HG03097 (cell line): ENCODE data around the gene ACSL4.
"Not testable (repeated sequence)": the region's sequence is repeated elsewhere in the genome, so short reads cannot be mapped to it uniquely, and the experiment has no call there.

Experiments used
- ATAC-seq: cut with Tn5 transposase; IDR thresholded peaks from one replicate; pipeline ENCODE4 v1.9.1; 2021; ENCODE audit not compliant: unreplicated experiment, low FRiP score

ACSL4 gene

DNA sequence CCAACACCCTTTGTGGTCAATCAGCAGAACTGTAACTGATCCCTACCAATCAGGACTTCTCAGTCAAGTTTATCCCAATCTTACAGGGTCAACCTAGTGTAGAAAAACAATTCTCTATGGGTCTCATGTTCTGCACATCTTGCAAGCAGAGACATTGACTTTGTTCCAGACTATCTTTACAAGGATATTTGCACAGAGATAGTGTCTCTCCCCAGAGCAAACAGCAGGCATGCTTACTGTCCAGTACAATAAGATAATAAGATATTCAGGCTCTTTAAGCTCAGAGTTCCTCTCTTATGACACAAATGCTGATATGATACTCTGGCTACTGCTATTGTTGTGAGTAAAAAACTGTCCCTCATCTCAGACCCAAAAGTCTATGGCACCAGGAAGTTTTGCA is 53.2 kb downstream of the ACSL4 start:
- no peak for ATAC-seq

DNA sequence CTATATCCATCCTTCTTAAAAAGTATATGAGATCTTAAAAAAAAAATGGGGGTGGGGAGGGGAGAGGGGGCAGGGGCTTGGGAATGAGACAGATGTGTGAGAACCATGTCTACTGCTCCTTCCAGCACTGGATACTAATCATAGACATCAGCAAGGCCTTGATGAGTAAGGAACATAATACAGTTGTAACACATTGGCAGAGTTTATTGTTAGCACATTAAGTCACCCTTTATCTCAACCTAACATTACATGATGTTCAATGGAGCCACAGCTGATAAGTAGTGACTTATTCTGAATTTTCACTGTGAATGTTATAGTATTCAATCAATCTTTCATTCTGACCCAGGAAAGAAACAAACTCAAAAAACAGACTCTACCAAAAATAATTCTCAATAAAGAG is 60.8 kb downstream of the ACSL4 start:
- no peak for ATAC-seq

DNA sequence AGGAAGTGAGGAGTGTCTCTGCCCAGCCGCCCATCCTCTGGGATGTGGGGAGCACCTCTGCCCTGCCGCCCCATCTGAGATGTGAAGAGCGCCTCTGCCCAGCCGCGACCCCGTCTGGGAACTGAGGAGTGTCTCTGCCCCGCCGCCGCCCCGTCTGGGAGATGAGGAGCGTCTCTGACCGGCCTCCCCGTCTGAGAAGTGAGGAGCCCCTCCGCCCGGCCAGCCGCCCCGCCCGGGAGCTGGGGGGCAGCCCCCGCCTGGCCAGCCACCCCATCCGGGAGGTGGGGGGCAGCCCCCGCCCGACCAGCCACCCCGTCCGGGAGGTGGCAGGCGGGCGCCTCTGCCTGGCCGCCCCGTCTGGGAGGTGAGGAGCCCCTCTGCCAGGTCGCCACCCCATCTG is 61.9 kb downstream of the ACSL4 start:
- not testable (repeated sequence) for ATAC-seq

DNA sequence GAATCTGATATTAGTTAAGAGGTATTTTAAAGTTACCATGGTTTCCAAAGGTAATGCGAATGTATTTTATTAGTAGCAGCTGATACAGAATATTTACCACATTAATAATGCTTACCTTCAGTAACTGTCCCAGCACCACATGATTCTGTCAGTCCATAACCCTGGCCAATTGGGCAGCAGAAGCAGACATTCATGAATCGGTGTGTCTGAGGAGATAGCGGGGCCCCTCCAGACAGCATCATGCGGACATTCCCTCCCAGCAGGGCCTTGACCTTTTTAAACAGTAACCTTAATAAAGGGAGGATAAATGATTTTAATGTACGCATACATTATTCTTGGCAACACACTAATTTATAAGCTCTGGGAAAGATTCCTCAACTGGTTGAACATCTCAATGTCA is 65.1 kb downstream of the ACSL4 start:
- no peak for ATAC-seq

DNA sequence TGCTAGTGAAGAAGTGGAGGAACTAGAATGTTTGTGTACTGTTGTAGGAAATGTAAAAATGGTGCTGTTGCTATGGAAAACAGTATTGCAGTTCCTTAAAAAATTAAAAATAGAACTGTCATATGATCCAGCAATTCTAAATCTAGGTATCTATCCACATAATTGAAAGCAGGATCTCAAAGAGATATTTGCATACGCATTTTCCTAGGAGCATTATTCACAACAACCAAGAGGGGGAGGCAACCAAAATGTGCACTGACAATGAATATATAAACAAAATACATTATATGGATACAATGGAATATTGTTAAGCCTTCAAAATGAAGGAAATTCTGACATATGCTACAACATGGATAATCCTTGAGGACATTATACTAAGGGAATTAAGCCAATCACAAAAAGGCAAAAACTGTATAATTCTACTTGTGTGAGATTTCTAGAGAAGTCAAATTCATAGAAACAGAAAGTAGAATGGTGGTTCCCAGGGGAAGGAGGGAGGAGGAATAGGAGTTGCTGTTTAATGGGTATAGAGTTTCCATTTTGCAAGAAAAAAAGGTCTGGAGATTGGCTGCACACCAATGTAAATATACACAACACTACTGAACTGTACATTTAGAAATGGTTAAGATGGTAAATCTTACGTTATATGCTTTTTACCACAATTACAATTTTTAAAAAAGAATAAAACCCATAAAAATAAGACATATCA is 72.5 kb downstream of the ACSL4 start:
- ATAC-seq = no peak

DNA sequence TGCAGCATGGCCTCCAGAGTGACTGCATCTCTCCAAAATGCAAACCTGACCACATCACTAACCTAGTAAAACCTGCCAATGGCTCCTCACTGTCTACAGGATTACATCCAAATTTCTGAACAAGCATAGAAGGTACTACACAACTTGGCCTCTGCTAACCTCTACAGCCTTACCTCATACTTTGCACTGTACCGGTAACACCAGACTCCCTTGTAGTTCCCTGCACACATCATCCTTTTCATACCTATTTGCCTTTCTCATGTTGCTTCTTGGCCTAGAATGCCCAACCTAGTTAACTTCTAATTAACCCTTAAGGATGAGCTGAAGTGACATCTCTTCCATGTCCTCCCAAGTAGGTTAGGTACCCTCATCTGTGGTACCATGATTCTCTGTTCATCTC is 74.7 kb downstream of the ACSL4 start:
- ATAC-seq = no peak

DNA sequence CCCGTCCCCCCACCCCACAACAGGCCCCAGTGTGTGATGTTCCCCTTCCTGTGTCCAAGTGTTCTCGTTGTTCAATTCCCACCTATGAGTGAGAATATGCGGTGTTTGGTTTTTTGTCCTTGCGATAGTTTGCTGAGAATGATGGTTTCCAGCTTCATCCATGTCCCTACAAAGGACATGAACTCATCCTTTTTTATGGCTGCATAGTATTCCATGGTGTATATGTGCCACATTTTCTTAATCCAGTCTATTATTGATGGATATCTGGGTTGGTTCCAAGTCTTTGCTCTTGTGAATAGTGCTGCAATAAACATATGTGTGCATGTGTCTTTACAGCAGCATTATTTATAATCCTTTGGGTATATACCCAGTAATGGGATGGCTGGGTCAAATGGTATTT is 75.7 kb downstream of the ACSL4 start:
- not testable (repeated sequence) for ATAC-seq

DNA sequence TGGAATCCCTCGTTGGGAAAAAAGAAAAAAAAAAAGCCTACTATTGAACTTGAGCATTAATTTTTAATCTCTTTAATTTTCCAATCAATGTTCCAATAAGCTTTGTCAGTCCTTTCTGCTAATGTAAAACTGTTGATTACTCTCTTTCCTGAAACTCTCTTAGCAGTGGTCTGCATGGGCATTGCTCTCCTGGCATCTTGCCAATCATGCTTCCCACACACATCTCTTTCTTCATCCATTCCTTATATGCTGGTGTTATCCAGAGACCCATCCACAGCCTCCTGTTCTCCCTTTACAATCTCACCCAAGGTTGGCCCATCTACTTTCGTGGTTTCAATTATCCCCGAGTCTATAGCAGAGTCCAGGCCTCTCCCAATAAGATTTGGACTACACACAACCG is 76.3 kb downstream of the ACSL4 start:
- no peak for ATAC-seq

DNA sequence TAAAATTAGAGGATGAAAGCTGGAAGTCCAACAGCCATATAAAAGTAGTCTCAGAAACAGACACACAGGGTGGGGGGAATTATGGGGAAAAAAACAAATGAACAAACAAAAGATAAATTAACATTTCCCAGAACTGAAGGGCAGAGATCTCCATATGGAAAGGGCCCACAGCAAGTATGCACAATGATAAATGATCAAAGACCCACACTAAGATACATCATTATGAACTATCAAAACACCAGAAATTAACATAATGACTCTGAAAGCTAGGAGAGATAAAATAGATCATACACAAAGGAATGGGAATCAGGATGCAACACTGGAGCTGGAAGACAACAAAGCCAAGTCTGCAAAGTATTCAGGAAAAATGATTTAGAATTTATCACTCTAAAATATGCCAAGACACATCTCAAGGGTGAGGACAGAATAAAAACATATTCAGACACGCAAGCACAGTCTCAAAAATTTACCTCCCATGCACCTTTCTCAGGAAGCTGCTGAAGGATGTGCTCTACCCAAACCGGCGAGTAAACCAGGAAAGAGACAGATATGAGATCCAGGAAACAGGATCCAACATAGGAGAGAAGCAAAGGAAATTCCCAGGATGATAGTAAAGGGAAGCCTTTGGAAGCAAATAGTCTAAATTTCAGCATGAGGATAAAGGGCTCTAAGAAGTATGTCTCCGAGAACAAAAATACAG is 77.4 kb downstream of the ACSL4 start:
- no peak for ATAC-seq

DNA sequence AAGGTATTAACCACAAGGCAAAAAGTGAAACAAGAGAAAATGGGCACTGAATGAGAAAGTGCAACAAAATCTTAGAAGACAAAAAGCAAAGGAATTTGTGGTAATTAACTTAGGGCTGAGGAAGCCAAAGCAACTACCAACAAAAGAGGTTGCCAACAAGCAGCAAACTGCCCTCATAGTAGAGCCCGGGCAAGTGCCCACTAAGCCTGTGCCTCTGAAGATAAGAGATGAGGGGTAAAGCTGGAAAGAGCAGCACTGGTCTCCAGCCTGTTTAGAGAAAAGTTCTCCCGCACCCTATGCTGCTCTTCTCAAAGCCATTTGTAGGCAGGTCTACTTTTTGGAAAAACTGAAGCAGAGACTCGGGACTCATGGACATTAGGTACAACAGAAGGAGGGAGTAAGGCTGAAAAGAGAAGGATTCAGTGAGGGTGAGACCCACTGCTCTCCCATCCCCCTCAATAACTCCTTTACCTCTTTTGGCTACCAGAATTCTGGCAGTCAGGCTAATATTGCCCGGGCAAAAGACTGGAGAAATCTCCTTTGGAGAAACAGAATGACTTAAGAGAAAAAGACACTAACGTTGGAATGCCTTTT is 78.4 kb downstream of the ACSL4 start:
- ATAC-seq = no peak

DNA sequence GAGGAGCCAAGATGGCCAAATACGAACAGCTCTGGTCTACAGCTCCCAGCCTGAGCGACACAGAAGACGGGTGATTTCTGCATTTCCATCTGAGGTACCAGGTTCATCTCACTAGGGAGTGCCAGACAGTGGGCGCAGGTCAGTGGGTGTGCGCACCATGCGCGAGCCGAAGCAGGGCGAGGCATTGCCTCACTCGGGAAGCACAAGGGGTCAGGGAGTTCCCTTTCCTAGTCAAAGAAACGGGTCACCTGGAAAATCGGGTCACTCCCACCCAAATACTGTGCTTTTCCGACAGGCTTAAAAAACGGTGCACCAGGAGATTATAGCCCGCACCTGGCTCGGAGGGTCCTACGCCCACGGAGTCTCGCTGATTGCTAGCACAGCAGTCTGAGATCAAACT is 88.4 kb downstream of the ACSL4 start:
- ATAC-seq = not testable (repeated sequence)

DNA sequence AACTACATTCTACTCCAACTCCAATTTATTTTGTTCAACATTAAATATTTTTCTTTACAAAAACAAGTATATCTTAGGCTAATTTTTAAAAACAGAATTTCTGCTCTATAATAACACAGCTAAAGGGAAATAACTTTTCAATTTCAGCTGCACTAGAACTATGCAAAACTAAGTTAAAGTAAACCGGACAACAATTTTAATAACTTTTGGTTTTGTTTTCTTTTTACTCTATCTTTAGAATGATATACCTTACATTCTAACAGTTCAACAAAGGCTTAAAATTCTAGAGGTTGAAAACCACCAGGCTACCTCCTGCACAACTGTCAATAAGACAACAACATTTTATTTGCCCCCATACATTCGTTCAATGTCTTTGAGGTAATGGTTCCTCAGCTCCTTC is 89.4 kb downstream of the ACSL4 start:
- no peak for ATAC-seq

DNA sequence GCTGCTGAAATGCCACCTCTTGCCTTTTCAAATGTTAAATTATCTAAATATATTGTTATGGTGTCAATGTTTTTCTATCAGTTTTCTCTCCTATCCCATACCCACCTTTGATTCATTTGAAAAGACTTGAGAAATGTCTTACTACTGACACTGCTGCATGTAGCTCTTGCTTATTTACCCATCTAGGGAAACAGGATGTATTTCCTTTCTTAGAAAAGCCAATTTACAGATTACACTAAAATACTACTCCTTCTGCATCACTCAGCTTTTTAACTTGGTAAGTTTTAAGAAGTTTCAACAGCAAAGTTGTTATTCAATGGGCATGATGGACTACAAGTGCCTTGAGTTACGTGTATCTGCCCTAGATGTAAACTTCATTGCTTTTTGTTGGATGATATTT is 94.9 kb downstream of the ACSL4 start:
- ATAC-seq = no peak

DNA sequence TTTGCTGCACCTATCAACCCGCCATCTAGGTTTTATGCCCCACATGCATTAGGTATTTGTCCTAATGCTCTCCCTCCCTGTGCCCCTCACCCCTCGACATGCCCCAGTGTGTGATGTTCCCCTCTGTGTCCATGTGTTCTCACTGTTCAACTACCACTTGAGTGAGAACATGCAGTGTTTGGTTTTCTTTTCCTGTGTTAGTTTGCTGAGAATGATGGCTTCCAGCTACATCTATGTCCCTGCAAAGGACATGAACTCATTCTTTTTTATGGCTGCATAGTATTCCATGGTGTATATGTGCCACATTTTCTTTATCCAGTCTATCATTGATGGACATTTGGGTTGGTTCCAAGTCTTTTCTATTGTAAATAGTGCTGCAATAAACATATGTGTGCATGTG is 95.6 kb downstream of the ACSL4 start:
- not testable (repeated sequence) for ATAC-seq

DNA sequence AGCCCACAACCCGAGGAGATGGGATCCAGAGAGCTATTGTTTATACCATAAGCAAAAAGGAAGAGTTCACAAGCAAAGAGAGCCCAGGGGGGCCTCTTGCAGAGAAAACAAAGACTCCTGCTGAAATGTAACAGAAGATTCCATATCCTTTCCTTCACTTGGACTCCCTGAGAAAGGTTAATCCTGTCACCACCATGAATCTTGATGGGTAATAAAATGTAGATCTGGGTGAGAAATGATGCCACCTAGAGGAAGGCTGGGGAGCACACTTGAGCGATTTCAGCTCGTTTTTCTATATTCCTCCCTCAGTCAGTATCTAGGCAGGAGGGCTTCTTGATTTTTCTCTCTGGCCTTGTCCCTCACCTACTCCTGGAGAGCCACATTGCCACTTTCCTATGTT is 97.9 kb downstream of the ACSL4 start:
- no peak for ATAC-seq

DNA sequence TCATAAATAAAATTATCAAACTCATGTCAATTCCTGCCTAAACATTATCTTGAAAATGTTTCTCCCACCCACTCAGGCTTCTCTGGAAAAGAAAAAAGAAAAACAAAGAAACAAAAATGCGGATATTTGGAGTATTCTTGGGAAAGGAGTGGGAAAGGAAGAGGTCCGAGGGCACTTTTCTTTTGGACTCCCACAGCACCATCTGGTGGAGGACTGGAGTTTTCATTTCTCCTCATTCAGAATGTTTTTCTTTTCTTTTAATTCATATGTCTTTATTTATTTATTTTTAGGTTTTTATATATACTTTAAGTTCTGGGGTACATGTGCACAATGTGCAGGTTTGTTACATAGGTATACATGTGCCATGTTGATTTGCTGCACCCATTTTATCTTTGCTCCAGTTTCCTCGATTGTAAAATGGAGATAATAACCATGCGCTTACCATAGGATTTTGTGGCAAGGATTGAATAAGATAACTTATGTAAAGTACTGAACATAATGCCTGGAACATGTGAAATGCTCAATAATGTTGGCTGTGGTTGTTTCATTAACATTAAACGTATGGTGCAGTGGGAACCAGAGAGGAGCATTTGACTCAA is 100.1 kb downstream of the ACSL4 start:
- no peak for ATAC-seq

DNA sequence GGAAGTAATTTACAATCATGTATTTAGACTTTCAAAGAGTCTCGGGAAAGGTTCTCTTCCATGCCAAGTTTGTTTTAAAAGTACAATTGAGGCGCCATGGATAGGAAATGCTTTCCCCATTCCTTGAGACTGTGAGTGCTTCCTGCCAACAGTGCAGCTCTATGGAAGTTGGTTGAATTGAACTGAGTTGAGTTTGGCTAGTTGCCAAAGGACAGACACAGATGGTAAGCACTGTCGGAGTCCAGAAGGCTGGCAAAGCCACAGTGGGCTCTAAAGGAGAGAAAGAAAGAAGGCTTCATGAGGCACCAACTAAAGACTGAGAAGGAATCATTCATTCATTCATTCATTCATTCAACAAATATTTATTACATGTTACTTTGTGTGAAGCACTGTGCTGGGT is 103.7 kb downstream of the ACSL4 start:
- no peak for ATAC-seq

DNA sequence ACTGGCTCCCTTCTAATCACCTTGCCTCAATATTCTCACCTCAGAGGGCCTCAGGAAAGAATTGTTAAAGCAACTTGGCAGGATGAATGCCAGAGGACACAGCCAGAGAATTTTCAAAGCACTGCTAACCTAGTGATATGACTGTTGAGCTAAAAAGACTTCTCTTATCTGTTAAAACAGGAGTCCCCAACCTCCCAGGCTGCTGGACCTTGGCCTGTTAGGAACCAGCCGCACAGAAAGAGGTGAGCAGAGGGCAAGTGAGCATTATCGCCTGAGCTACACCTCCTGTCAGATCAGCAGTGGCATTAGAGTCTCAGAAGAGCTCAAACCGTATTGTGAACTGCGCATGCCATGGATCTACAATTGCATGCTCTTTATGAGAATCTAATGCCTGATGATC is 106.4 kb downstream of the ACSL4 start:
- no peak for ATAC-seq

DNA sequence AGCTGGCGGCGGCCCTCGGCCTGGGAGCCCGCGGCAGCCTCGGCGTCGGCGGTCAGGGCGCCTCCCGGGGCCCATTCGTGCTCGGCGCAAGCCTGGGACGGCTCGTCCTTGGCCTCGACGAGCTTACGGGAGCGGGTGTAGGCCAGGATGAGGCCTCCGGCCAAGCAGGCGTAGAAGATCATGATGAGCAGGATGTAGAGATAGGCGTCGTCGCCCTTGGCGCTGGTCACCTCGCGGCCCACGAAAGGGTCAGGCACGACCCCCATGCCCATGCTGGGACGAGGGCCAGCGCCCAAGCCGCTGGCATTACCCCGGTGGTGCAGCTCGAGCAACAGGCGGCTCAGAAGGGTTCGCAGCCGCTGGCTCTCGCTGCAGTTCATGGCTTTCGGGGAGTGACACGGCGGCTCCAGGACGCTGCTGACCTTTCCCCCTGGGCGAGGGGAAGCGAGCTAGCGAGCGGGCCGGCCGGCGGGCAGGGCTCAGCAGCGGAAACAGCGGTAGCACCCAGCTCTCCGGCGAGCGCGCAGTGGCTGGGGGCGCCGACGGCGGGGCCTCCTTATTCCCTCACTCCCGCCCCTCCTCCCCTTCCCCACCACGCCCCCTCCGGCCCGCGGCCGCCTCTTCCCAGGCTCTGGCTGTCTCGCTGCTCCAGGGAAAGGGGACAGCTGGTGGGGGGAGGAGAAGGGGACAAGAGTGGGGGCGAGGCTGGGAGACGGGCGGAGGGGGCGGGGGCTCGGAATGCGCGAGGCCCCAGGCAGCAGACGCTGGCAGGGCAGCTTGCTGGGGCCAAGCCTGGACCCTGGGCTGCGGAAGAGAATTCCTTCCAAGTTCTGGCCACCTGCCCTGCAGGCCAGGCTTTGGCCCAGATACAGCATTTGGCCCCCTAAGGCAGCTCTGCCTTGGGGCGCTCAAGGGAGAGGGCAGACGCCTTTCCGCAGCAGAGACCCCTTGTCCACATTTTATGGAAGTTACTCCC is 108.1 kb downstream of the ACSL4 start, which contains the start of gene KCNE5:
Gene KCNE5, minus strand, starts transcription at position 532 of the 976 bp plus-strand sequence. Its CDS starts 152 bp downstream, at position 380.
- ATAC-seq = no peak

DNA sequence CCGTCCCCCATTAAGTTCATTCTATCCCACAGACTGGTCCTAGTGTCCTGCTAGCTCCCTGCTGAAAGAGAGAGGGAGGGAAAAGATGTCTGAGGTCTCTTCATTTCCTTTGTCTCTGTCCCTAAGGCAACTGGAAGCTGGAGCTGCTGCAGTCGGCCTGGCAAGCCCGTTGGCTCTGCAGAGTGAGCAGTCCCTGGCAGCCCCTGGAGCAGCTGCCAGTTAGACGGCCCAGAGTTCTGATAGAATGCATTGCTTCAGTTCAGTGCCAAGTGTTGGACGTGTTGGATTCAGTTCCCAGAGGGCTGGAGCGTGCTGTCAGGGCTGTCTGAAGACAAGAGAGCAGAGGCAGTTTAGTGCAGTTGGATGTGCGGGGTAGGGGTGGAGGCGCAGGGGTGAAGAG is 109.1 kb downstream of the ACSL4 start:
- ATAC-seq = no peak
